ENCODE results near the gene SH3RF3. TPM values are rescaled to one million over a fixed set of nuclear protein-coding genes. Genes with fewer than 3 reads are reported as not detected.

SH3RF3 gene
- total and polyA plus RNA-seq, 9 of the 15 experiments (the other 6 are each of a cell fraction or from before 2014, with no cell fraction given), result 0.02 TPM; not detected in 8

GRCh38 chr2:109530712-109531111, 401.7 kb downstream of the SH3RF3 start (continued):
- TF ChIP-seq AFF1 (IDR thresholded peaks at IDR 0.05; ENCODE audit: low read depth in 1 of 2, partially characterized antibody in 2 of 2), result no peak
- no peak for TF ChIP-seq ZNF354B (CRISPR knock-in tag; IDR thresholded peaks at IDR 0.05)

GRCh38 chr2:109531221-109531620, 402.2 kb downstream of the SH3RF3 start:
- no peak for TF ChIP-seq ZNF583 (CRISPR knock-in tag; IDR thresholded peaks at IDR 0.05)
- no peak for TF ChIP-seq GATAD2B (IDR thresholded peaks at IDR 0.05; ENCODE audit: borderline replicate concordance)
- Histone ChIP-seq H3K4me1 (replicated peaks in 1 of 2; ENCODE audit: control insufficient read depth in 2 of 2, insufficient read depth in 2 of 2, low read length in 2 of 2) (no peaks in the 10 kb centered on the region), H3K9me3 (replicated peaks; ENCODE audit: control insufficient read depth, insufficient read depth, low read depth, low read length) (no peaks in the 10 kb centered on the region), H3K36me3 (ENCODE audit: control insufficient read depth, insufficient read depth, low read length) (no peaks in the 10 kb centered on the region), H3K9me1 (ENCODE audit: control insufficient read depth, insufficient read depth, low read length) (no peaks in the 10 kb centered on the region), H3K27me3 (ENCODE audit: control insufficient read depth in 2 of 2, insufficient read depth in 2 of 2, low read length in 2 of 2) (peaks cover 0 to 52% of the 10 kb centered on the region in 2 experiments; a peak in 3 of 5 replicates), H3K4me2 (ENCODE audit: insufficient read depth, low read length) (no peak overlapping the region), H3K27ac (ENCODE audit: extremely low read depth, low read depth, low read length) (no peak overlapping the region), H3K9ac (ENCODE audit: insufficient read depth in 1 of 2, low read depth in 2 of 2, low read length in 2 of 2) (no peak overlapping the region), H3K4me3 (no peak overlapping the region), H3K79me2 (ENCODE audit: control insufficient read depth, insufficient read depth, low read length) (no peaks in the 10 kb centered on the region), H4K20me1 (replicated peaks; ENCODE audit: control insufficient read depth, insufficient read depth, low read length) (no peaks in the 10 kb centered on the region; the same call in 1 of the 2 replicates), H2AFZ (ENCODE audit: low read depth, low read length) (no peak overlapping the region)
- no TSS peak for BruUV-seq (replicated peaks)
- DNase-seq (ENCODE audit: extremely low read depth in 1 of 4, low spot score in 3 of 4), result no peak
- ChIA-PET CTCF (ENCODE audit: low intra/inter-chr PET ratio) (no interaction called here), POLR2A (no interaction called here)
- 1% methylated on average over 5 of the region's 5 CpGs for WGBS (ENCODE audit: insufficient coverage, low coverage, missing lambda C conversion rate)
- in situ Hi-C loops (cut with MboI), result no loop called here
- no peak for ATAC-seq
- intact Hi-C loops (cut with micrococcal nuclease), result no loop called here
- no peak for FAIRE-seq
